Upper lobe of left lung (tissue), 4 donors: Measurements from ENCODE around the gene MRM3.
"Not testable (repeated sequence)": the region's sequence is repeated elsewhere in the genome, so short reads cannot be mapped to it uniquely, and the experiment has no call there.

Experiments
- POLR2A ChIP-seq, 4 donors: fragments of 450-650 bp; IDR thresholded peaks; one replicate each; pipeline ENCODE4 v1.5.1; 2016 to 2017; ENCODE audit warnings: antibody characterized with exemption in 4 of 4, mild to moderate bottlenecking in 2 of 4
- POLR2AphosphoS5 ChIP-seq, 2 donors: sonication (generic); formaldehyde crosslinking; IDR thresholded peaks; one replicate each; pipeline ENCODE4 v1.5.1; 2017; ENCODE audit warnings: antibody characterized with exemption in 2 of 2
- TF ChIP-seq, protein P1 (sequence below), 6 experiments: fragments of 450-650 bp in 4 of 6; fragments of 200-600 bp in 2 of 6; sonication (generic) in 2 of 6; IDR thresholded peaks; one replicate each; pipeline ENCODE4 v1.5.1; 2016 to 2019; ENCODE audit warnings: antibody characterized with exemption in 6 of 6

DNA sequence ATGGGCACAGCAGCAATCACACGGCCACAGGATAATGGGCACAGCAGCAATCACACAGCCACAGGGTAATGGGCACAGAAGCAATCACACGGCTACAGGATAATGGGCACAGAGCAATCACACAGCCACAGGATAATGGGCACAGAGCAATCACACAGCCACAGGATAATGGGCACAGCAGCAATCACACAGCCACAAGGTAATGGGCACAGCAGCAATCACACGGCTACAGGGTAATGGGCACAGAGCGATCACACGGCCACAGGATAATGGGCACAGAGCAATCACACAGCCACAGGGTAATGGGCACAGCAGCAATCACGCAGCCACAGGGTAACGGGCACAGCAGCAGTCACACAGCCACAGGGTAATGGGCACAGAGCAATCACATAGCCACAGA is 32.8 kb upstream of the MRM3 start:
- TF ChIP-seq, protein P1, sequence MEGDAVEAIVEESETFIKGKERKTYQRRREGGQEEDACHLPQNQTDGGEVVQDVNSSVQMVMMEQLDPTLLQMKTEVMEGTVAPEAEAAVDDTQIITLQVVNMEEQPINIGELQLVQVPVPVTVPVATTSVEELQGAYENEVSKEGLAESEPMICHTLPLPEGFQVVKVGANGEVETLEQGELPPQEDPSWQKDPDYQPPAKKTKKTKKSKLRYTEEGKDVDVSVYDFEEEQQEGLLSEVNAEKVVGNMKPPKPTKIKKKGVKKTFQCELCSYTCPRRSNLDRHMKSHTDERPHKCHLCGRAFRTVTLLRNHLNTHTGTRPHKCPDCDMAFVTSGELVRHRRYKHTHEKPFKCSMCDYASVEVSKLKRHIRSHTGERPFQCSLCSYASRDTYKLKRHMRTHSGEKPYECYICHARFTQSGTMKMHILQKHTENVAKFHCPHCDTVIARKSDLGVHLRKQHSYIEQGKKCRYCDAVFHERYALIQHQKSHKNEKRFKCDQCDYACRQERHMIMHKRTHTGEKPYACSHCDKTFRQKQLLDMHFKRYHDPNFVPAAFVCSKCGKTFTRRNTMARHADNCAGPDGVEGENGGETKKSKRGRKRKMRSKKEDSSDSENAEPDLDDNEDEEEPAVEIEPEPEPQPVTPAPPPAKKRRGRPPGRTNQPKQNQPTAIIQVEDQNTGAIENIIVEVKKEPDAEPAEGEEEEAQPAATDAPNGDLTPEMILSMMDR (IDR thresholded peaks at IDR 0.05): not testable (repeated sequence)
- not testable (repeated sequence) for TF ChIP-seq POLR2A, POLR2AphosphoS5 (IDR thresholded peaks at IDR 0.05)
